Gastrocnemius medialis (tissue), 4 donors: ENCODE data around the gene CST4.

ENCODE experiments used
- CTCF ChIP-seq, 5 experiments: fragments of 450-650 bp in 3 of 5; fragments of 200-600 bp in 2 of 5; sonication (generic) in 2 of 5; IDR thresholded peaks in 4 of 5; conservative IDR thresholded peaks in 1 of 5; 1 replicate in 4 of 5; 2 replicates in 1 of 5; pipeline ENCODE4 v1.5.1; 2016 to 2019; ENCODE audit warnings: antibody characterized with exemption in 5 of 5, mild to moderate bottlenecking in 3 of 5, moderate library complexity in 3 of 5
- POLR2A ChIP-seq, 2 donors: fragments of 450-650 bp; IDR thresholded peaks; one replicate each; pipeline ENCODE4 v1.6.1; 2017; ENCODE audit warnings: antibody characterized with exemption in 2 of 2, mild to moderate bottlenecking in 2 of 2, moderate library complexity in 2 of 2

GRCh38 chr20:23700931-23701330 is 12.1 kb upstream of the CST4 start:
- TF ChIP-seq CTCF (IDR thresholded peaks at IDR 0.05 in 4 of 5, conservative IDR thresholded peaks at IDR 0.05 in 1 of 5) (no peak), POLR2A (IDR thresholded peaks at IDR 0.05) (no peak)
